ENCODE results near the gene SMO. TPM values are rescaled to one million over a fixed set of nuclear protein-coding genes. Genes with fewer than 3 reads are reported as not detected.

The SMO gene
- total RNA-seq = 10 to 100 TPM in 1 of 6 donors, 1 to 10 TPM in 5; 2.6 to 13.4 (median 4.3) TPM
- 1 to 10 TPM; 4.0 to 6.9 TPM for polyA plus RNA-seq

DNA sequence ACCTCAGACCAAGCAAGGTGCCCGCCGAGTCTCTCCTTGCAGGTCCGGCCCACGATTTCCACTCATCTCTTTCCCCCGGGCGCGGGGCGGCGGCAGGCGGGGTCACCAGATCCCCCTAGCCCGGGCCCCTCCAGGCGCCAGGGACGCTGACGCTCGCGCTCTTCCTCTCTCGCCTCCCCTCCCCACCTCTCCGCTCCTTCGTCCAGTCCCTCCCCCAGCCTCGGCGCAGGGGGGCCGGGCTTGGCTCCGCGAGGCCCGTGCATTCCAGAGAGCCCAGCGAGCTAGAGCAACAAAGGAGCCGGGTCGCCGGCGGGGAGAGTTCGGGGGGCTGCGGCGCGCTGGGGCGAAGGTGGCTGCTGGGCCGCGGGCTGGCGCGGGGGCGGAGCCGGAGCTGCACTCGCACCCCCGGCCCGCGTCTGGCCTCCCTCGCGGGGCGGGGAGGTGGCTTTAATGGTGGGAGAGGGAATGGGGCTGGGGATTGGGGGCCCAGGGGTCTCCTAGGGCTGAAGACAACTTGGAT is at the start of gene SMO:
Gene SMO, plus strand, starts transcription at position 262 of the 520 bp plus-strand sequence. CDS start 519 bp downstream, outside the sequence.
- Histone ChIP-seq H3K27ac (peak within 1 kb of the TSS in 1 of 4 donors; percentile 10), H3K27me3 (no peaks in the 10 kb centered on the region), H3K4me3 (peak within 1 kb of the TSS; percentile 40 to 87 (median 81)), H3K9me3 (no peaks in the 10 kb centered on the region), H3K4me1 (peaks cover 0 to 4% (median 0%) of the 10 kb centered on the region in 3 donors), H3K36me3 (no peaks in the 10 kb centered on the region)
- TF ChIP-seq, protein P1, sequence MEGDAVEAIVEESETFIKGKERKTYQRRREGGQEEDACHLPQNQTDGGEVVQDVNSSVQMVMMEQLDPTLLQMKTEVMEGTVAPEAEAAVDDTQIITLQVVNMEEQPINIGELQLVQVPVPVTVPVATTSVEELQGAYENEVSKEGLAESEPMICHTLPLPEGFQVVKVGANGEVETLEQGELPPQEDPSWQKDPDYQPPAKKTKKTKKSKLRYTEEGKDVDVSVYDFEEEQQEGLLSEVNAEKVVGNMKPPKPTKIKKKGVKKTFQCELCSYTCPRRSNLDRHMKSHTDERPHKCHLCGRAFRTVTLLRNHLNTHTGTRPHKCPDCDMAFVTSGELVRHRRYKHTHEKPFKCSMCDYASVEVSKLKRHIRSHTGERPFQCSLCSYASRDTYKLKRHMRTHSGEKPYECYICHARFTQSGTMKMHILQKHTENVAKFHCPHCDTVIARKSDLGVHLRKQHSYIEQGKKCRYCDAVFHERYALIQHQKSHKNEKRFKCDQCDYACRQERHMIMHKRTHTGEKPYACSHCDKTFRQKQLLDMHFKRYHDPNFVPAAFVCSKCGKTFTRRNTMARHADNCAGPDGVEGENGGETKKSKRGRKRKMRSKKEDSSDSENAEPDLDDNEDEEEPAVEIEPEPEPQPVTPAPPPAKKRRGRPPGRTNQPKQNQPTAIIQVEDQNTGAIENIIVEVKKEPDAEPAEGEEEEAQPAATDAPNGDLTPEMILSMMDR (IDR thresholded peaks at IDR 0.05) = no peak
- DNase-seq (peak; percentile 46 to 82 (median 62)), ATAC-seq (peak; percentile 85 to 93 (median 88)), FAIRE-seq (no peak)
- intact Hi-C loops (cut with DNase I) = no loop called here
- 1 to 2% methylated on average over 40 to 48 of the region's 48 CpGs for WGBS, 2 donors

DNA sequence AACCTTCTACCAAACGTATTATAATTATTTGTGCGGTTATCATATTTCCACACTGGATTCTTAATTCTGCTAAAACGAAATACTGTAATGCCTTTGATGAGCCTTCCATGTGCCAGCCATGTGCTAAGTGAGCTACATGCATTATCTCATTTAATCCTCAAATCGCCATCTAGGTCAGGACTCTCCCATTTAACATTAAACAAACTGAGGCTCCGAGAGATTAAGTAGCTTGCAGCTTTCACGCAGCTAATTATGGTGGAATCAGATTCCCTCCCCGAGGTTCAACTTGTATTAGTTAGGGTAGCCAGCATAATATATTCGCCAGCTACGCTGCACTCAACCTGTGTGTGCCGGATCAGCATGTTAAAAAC is 44.7 kb upstream of the SMO start:
- Histone ChIP-seq H3K4me3 (peak overlapping the region in 2 of 4 donors; percentile 76 to 82), H3K9me3 (no peaks in the 10 kb centered on the region), H3K27me3 (no peaks in the 10 kb centered on the region), H3K36me3 (no peaks in the 10 kb centered on the region), H3K27ac (no peak overlapping the region), H3K4me1 (peaks cover 0 to 5% (median 0%) of the 10 kb centered on the region in 3 donors)
- DNase-seq (no peak), ATAC-seq (peak in 3 of 4 donors; percentile 34 to 39 (median 34)), FAIRE-seq (no peak)
- intact Hi-C loops (cut with DNase I) = no loop called here
- TF ChIP-seq, protein P1 (IDR thresholded peaks at IDR 0.05) = no peak
- 26 to 29% methylated on average over 10 of the region's 10 CpGs for WGBS, 2 donors

- H3K4me1 ChIP-seq = peaks cover 0 to 5% (median 0%) of the 10 kb centered on the region in 3 donors
- peak; percentile 98 to 100 (median 99) for ATAC-seq
- no peaks in the 10 kb centered on the region for H3K9me3 ChIP-seq
- H3K27me3 ChIP-seq = no peaks in the 10 kb centered on the region
- TF ChIP-seq, protein P1 (IDR thresholded peaks at IDR 0.05) = no peak
- FAIRE-seq = no peak
- no peak within 1 kb of the TSS for H3K27ac ChIP-seq
- WGBS, 2 donors = 1% methylated on average over 31 to 43 of the region's 43 CpGs
- no peaks in the 10 kb centered on the region for H3K36me3 ChIP-seq
- DNase-seq = peak; percentile 77 to 94 (median 82)
- intact Hi-C loops (cut with DNase I) = no loop called here
- peak within 1 kb of the TSS; percentile 61 to 82 (median 72) for H3K4me3 ChIP-seq
Observed at GRCh38 chr7:129144095-129144833, 44.2 kb upstream of the SMO start, which contains the start of gene TSPAN33. Gene TSPAN33, plus strand, starts transcription at chr7:129144707. Its CDS starts 274 bp downstream, at chr7:129144981.

DNA sequence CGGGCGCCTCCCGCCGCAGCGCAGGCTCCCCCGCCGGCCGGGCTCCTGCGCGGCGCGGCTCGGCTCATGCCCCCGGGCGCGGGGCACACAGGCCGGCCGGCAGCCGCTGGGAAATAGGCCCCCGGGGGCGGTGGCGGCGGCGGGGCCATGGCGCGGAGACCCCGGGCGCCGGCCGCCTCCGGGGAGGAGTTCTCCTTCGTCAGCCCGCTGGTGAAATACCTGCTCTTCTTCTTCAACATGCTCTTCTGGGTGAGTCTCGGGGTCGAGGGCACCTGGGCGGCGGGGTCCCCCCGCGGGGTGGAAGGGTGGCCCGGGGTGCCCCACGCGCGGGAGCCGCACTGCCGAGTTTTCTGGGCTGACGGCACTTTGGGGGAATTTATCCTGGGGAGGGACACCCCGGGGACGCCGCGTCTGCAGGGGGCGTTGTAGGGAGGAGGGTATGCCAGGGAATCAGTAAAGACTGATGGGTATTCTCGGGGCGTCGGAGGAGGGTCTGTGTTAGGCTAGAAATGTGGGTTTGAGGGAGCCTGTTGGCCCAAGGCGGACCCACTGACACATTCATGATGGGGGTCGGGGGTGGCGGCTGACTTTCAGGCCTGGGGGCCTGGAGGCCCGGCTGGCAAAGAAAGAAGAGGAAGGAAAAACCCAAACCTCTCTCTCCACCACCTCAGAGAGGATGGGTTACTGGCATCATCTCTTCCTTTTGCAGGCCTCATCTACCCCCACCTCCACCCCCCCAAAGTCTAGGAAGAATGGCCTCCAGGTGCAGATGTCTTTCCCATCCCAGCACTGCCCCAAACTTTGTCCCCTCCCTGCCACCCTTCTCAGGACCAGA is 43.4 kb upstream of the SMO start:
- intact Hi-C loops (cut with DNase I) = no loop called here
- ATAC-seq (peak in 2 of 4 donors; percentile 10 to 12), FAIRE-seq (no peak), DNase-seq (peak in 2 of 6 donors; percentile 68 to 71)
- H3K36me3 ChIP-seq = no peaks in the 10 kb centered on the region
- TF ChIP-seq, protein P1 (IDR thresholded peaks at IDR 0.05) = no peak
- no peaks in the 10 kb centered on the region for H3K27me3 ChIP-seq
- peak overlapping the region; percentile 61 to 82 (median 72) for H3K4me3 ChIP-seq
- no peaks in the 10 kb centered on the region for H3K9me3 ChIP-seq
- peaks cover 0 to 5% (median 0%) of the 10 kb centered on the region in 3 donors for H3K4me1 ChIP-seq
- WGBS, 2 donors = 5% methylated on average over 53 to 58 of the region's 58 CpGs
- H3K27ac ChIP-seq = no peak overlapping the region

Data from pancreas (tissue), 10 donors.